ENCODE data around the gene MAP3K4. TPM values are rescaled to one million over a fixed set of nuclear protein-coding genes. Genes with fewer than 3 reads are reported as not detected.

Gene MAP3K4
- total RNA-seq, 1 experiment from 2014 or later = 69.8 TPM

GRCh38 chr6:161041274-161041673 lies 49.7 kb downstream of the MAP3K4 start:
- peaks cover 28% of the 10 kb centered on the region for H3K36me3 Mint-ChIP-seq
- H3K4me1 Mint-ChIP-seq = peaks cover 7% of the 10 kb centered on the region
- no peak for TF ChIP-seq ZNF121 (CRISPR knock-in tag; IDR thresholded peaks at IDR 0.05)
- no peak for TF ChIP-seq USF1 (CRISPR knock-in tag; IDR thresholded peaks at IDR 0.05)
- TF ChIP-seq ETV6 (CRISPR knock-in tag; IDR thresholded peaks at IDR 0.05) = no peak
- TF ChIP-seq ZNF512 (CRISPR knock-in tag; IDR thresholded peaks at IDR 0.05; ENCODE audit: borderline replicate concordance) = no peak
- TF ChIP-seq MXD4 (CRISPR knock-in tag; IDR thresholded peaks at IDR 0.05; ENCODE audit: borderline replicate concordance) = no peak
- no peak for TF ChIP-seq ZNF416 (CRISPR knock-in tag; IDR thresholded peaks at IDR 0.05)
- TF ChIP-seq ZNF263 (CRISPR knock-in tag; IDR thresholded peaks at IDR 0.05; ENCODE audit: low read depth) = no peak
- no peak for TF ChIP-seq CBFB (CRISPR knock-in tag; IDR thresholded peaks at IDR 0.05; ENCODE audit: low read depth)
- ATAC-seq (no peak), DNase-seq (ENCODE audit: low spot score) (no peak)
- H3K9me3 Mint-ChIP-seq = no peaks in the 10 kb centered on the region
- H3K27ac Mint-ChIP-seq = no peak overlapping the region
- no peak overlapping the region for H3K4me3 Mint-ChIP-seq
- ChIA-PET POLR2A (no interaction called here), CTCF (no interaction called here)
- H3K27me3 Mint-ChIP-seq (ENCODE audit: low read depth) = no peaks in the 10 kb centered on the region

- Mint-ChIP-seq H3K9me3 (no peaks in the 10 kb centered on the region), H3K27me3 (ENCODE audit: low read depth) (no peaks in the 10 kb centered on the region), H3K27ac (peak overlapping the region; percentile 26), H3K36me3 (peaks cover 16% of the 10 kb centered on the region), H3K4me3 (no peak overlapping the region), H3K4me1 (0 out of 2 replicates have a peak, but pooled peaks cover 3% of the 10 kb centered on the region)
- ChIA-PET POLR2A (no interaction called here), CTCF (interaction anchor here (1.0 kb wide), 1 partner anchor 52 kb away, joined by 3 read pairs; no protein-coding TSS in a partner anchor)
- ATAC-seq (no peak), DNase-seq (ENCODE audit: low spot score) (no peak)
- no peak for TF ChIP-seq GTF2I (CRISPR knock-in tag; conservative IDR thresholded peaks at IDR 0.05)
- no peak for TF ChIP-seq ZBTB43 (CRISPR knock-in tag; IDR thresholded peaks at IDR 0.05)
- no peak for TF ChIP-seq NFYB (CRISPR knock-in tag; conservative IDR thresholded peaks at IDR 0.05; ENCODE audit: low read depth)
- no peak for TF ChIP-seq PRDM15 (CRISPR knock-in tag; IDR thresholded peaks at IDR 0.05)
- TF ChIP-seq NFE2L1 (CRISPR knock-in tag; IDR thresholded peaks at IDR 0.05) = no peak
- no peak for TF ChIP-seq IRF1 (CRISPR knock-in tag; IDR thresholded peaks at IDR 0.05)
- no peak for TF ChIP-seq USF1 (CRISPR knock-in tag; IDR thresholded peaks at IDR 0.05)
- TF ChIP-seq PRRX2 (CRISPR knock-in tag; IDR thresholded peaks at IDR 0.05) = no peak
- TF ChIP-seq JUN (CRISPR knock-in tag; IDR thresholded peaks at IDR 0.05) = no peak
- TF ChIP-seq ZNF281 (CRISPR knock-in tag; IDR thresholded peaks at IDR 0.05) = no peak
- TF ChIP-seq SMAD4 (CRISPR knock-in tag; IDR thresholded peaks at IDR 0.05) = no peak
Observed at GRCh38 chr6:161044335-161044734, 52.8 kb downstream of the MAP3K4 start.

Data from WTC11 (cell line).